PC-9 (cell line): ENCODE data around the gene DPH5. TPM values are rescaled to one million over a fixed set of nuclear protein-coding genes. Genes with fewer than 3 reads are reported as not detected.

Source experiments
- BruUV-seq: library from RNA; stranded (reverse); fragments of 400-500 nt; replicated peaks from 2 replicates; lab custom pipeline; 2021; lab: Mats Ljungman, UMichigan
- CTCF ChIA-PET: fragments of 300-600 bp; sonication (Branson Sonifier 250); formaldehyde crosslinking; loops from one replicate; lab custom pipeline; 2022; ENCODE audit warnings: antibody characterized with exemption; lab: Charles Lee
- POLR2A ChIA-PET: fragments of 300-600 bp; sonication (Branson Sonifier 250); formaldehyde crosslinking; loops from one replicate; lab custom pipeline; 2022; ENCODE audit warnings: antibody characterized with exemption; ENCODE audit not compliant: unreplicated experiment; lab: Charles Lee
- DNase-seq, 2 experiments: peaks; one replicate each; pipeline versions ENCODE4 v3.0.0 to v3.0.0-alpha.2; 2015 to 2022; ENCODE audit warnings: mixed read lengths in 1 of 2
- H2AFZ ChIP-seq: fragments of 200-600 bp; sonication (generic); 2 replicates; pipeline ENCODE4 v1.8.1; 2017; ENCODE audit warnings: antibody characterized with exemption
- H3F3A ChIP-seq: fragments of 200-600 bp; sonication (generic); 2 replicates; pipeline ENCODE4 v1.8.1; 2017; ENCODE audit warnings: antibody characterized with exemption, mild to moderate bottlenecking, low read depth; ENCODE audit not compliant: insufficient read depth
- H3K27ac ChIP-seq: fragments of 200-600 bp; sonication (generic); 2 replicates; pipeline ENCODE4 v1.6.1; 2016; ENCODE audit warnings: mixed run types
- H3K27me3 ChIP-seq: fragments of 200-600 bp; sonication (generic); 2 replicates; pipeline ENCODE4 v1.6.1; 2016; ENCODE audit warnings: low read depth, mixed run types; ENCODE audit not compliant: insufficient read depth
- H3K36me3 ChIP-seq: fragments of 200-600 bp; sonication (generic); 2 replicates; pipeline ENCODE4 v1.6.1; 2016; ENCODE audit warnings: low read depth, mixed run types
- H3K4me1 ChIP-seq: fragments of 200-600 bp; sonication (generic); replicated peaks from 2 replicates; pipeline ENCODE4 v1.6.1; 2016; ENCODE audit warnings: mixed run types; ENCODE audit not compliant: insufficient read depth
- H3K4me2 ChIP-seq: fragments of 200-600 bp; sonication (generic); 2 replicates; pipeline ENCODE4 v1.6.1; 2017; ENCODE audit warnings: mixed run types
- H3K4me3 ChIP-seq: fragments of 200-600 bp; sonication (generic); 2 replicates; pipeline ENCODE4 v1.6.1; 2016; ENCODE audit warnings: mixed run types
- H3K79me2 ChIP-seq: fragments of 200-600 bp; sonication (generic); 2 replicates; pipeline ENCODE4 v1.6.1; 2017; ENCODE audit warnings: low read depth, mixed run types
- H3K9me2 ChIP-seq: fragments of 200-600 bp; sonication (generic); 2 replicates; pipeline ENCODE4 v1.8.1; 2017; ENCODE audit warnings: mild to moderate bottlenecking; ENCODE audit not compliant: insufficient read depth
- H3K9me3 ChIP-seq: fragments of 200-600 bp; sonication (generic); 2 replicates; pipeline ENCODE4 v1.8.1; 2016; ENCODE audit warnings: low read depth; ENCODE audit not compliant: insufficient read depth
- H4K20me1 ChIP-seq: fragments of 200-600 bp; sonication (generic); 2 replicates; pipeline ENCODE4 v1.8.1; 2017; ENCODE audit not compliant: insufficient read depth
- CTCF ChIP-seq: fragments of 200-600 bp; sonication (generic); conservative IDR thresholded peaks from 2 replicates; pipeline ENCODE4 v1.6.1; 2017; ENCODE audit warnings: mixed run types, antibody characterized with exemption, mild to moderate bottlenecking, moderate library complexity
- EZH2 ChIP-seq: fragments of 200-600 bp; sonication (generic); IDR thresholded peaks from 2 replicates; pipeline ENCODE4 v1.8.0; 2017; ENCODE audit warnings: antibody characterized with exemption, low read depth
- intact Hi-C: fragments of 100-400 bp; cut with micrococcal nuclease; formaldehyde crosslinking; loops from one replicate; pipeline ENCODE4 v1.10.0; 2022; ENCODE audit not compliant: unreplicated experiment
- total RNA-seq: library from RNA; stranded (reverse); gene quantifications from 2 replicates; pipeline ENCODE4 v1.2.3, GENCODE V29; 2021

Gene DPH5
- total RNA-seq, 1 experiment from 2014 or later = 39.4 TPM

GRCh38 chr1:101027194-101027772, 1.7 kb upstream of the DPH5 start:
- H2AFZ ChIP-seq = no peak overlapping the region
- intact Hi-C loops = loop anchor here (10.0 kb wide), 1 partner anchor 118 kb away; no protein-coding TSS in a partner anchor
- ChIA-PET CTCF (no interaction called here), POLR2A (no interaction called here)
- H3K27me3 ChIP-seq = no peaks in the 10 kb centered on the region
- H3K9me3 ChIP-seq = no peaks in the 10 kb centered on the region
- no TSS peak for BruUV-seq
- no peaks in the 10 kb centered on the region for H3K9me2 ChIP-seq
- peaks cover 42% of the 10 kb centered on the region for H3K79me2 ChIP-seq
- H3K27ac ChIP-seq = no peak overlapping the region
- no peak for DNase-seq
- peaks cover 18% of the 10 kb centered on the region for H3K4me1 ChIP-seq
- H4K20me1 ChIP-seq = peaks cover 3% of the 10 kb centered on the region; the same call in 1 of the 2 replicates
- TF ChIP-seq EZH2 = no peak
- H3K36me3 ChIP-seq = peaks cover 17% of the 10 kb centered on the region
- no peaks in the 10 kb centered on the region for H3F3A ChIP-seq
- peak overlapping the region; percentile 91 for H3K4me2 ChIP-seq
- H3K4me3 ChIP-seq = peak overlapping the region; percentile 75; the same call in 1 of the 2 replicates

- no peak for TF ChIP-seq CTCF
- no peak for TF ChIP-seq EZH2
- H3K79me2 ChIP-seq = peaks cover 41% of the 10 kb centered on the region
- CTCF ChIA-PET = interaction anchor here (0.6 kb wide), 1 partner anchor 1174 kb away, joined by 6 read pairs; no protein-coding TSS in a partner anchor
Measured at GRCh38 chr1:101026430-101026788, 825 bp upstream of the DPH5 start.

GRCh38 chr1:101025283-101025656, 314 bp downstream of the DPH5 start:
- no peak for TF ChIP-seq EZH2
- peaks cover 18% of the 10 kb centered on the region for H3K4me1 ChIP-seq
- no peak for DNase-seq
- H2AFZ ChIP-seq = peak overlapping the region; percentile 94
- BruUV-seq = TSS peak; percentile 79
- H3K4me2 ChIP-seq = peak overlapping the region; percentile 91
- no peaks in the 10 kb centered on the region for H3K27me3 ChIP-seq
- peaks cover 41% of the 10 kb centered on the region for H3K79me2 ChIP-seq
- H3K36me3 ChIP-seq = peaks cover 22% of the 10 kb centered on the region
- POLR2A ChIA-PET = no interaction called here
- no peaks in the 10 kb centered on the region for H3K9me3 ChIP-seq
- CTCF ChIA-PET = no interaction called here
- H3K4me3 ChIP-seq = peak overlapping the region; percentile 75
- no peaks in the 10 kb centered on the region for H3F3A ChIP-seq
- H3K9me2 ChIP-seq = no peaks in the 10 kb centered on the region
- peak overlapping the region; percentile 77 for H3K27ac ChIP-seq
- peaks cover 3% of the 10 kb centered on the region; the same call in 1 of the 2 replicates for H4K20me1 ChIP-seq
- intact Hi-C loops = loop anchor here (1.0 to 10.0 kb wide), 2 partner anchors 120 to 263 kb away; no protein-coding TSS in a partner anchor

More at GRCh38 chr1:101026430-101026788, 825 bp upstream of the DPH5 start:
- BruUV-seq = no TSS peak
- Histone ChIP-seq H3K9me2 (no peaks in the 10 kb centered on the region), H3K36me3 (peaks cover 22% of the 10 kb centered on the region), H2AFZ (peak overlapping the region; percentile 94), H3K27me3 (no peaks in the 10 kb centered on the region), H4K20me1 (peaks cover 3% of the 10 kb centered on the region; the same call in 1 of the 2 replicates), H3K27ac (peak overlapping the region; percentile 77), H3K4me2 (peak overlapping the region; percentile 91), H3K4me1 (peaks cover 18% of the 10 kb centered on the region), H3K4me3 (peak overlapping the region; percentile 75), H3F3A (no peaks in the 10 kb centered on the region), H3K9me3 (no peaks in the 10 kb centered on the region)
- intact Hi-C loops = loop anchor here (1.0 to 10.0 kb wide), 2 partner anchors 118 to 212 kb away; no protein-coding TSS in a partner anchor
- DNase-seq = peak in 1 of 2 experiments; percentile 0
- POLR2A ChIA-PET = no interaction called here

- Histone ChIP-seq H3K36me3 (peaks cover 17% of the 10 kb centered on the region), H3K9me3 (no peaks in the 10 kb centered on the region), H3F3A (no peaks in the 10 kb centered on the region; the same call in 1 of the 2 replicates), H3K4me1 (peaks cover 18% of the 10 kb centered on the region), H4K20me1 (no peaks in the 10 kb centered on the region), H3K9me2 (no peaks in the 10 kb centered on the region), H3K4me2 (no peak overlapping the region), H3K27me3 (no peaks in the 10 kb centered on the region), H3K79me2 (peaks cover 31% of the 10 kb centered on the region), H3K27ac (no peak overlapping the region), H3K4me3 (no peak overlapping the region), H2AFZ (no peak overlapping the region)
- CTCF ChIA-PET = interaction anchor here (0.6 kb wide), 1 partner anchor 213 kb away, joined by 8 read pairs; no protein-coding TSS in a partner anchor
- BruUV-seq = no TSS peak
- POLR2A ChIA-PET = interaction anchor here (0.7 kb wide), 1 partner anchor 357 kb away, joined by 3 read pairs; no protein-coding TSS in a partner anchor
- intact Hi-C loops = loop anchor here (10.0 kb wide), 1 partner anchor 123 kb away; no protein-coding TSS in a partner anchor
- DNase-seq = no peak
- TF ChIP-seq CTCF = no peak
- TF ChIP-seq EZH2 = no peak
Measured at GRCh38 chr1:101022294-101022693, 3.3 kb downstream of the DPH5 start.
